CD4-positive, alpha-beta T cell treated with Interleukin-17A for 1 hour (primary cell): Measurements from ENCODE around the gene TRMT11.
"Not testable (repeated sequence)": the region's sequence is repeated elsewhere in the genome, so short reads cannot be mapped to it uniquely, and the experiment has no call there.

Experiments
- DNase-seq: peaks from one replicate; pipeline ENCODE4 v3.0.0-alpha.2; 2020

The TRMT11 gene

DNA sequence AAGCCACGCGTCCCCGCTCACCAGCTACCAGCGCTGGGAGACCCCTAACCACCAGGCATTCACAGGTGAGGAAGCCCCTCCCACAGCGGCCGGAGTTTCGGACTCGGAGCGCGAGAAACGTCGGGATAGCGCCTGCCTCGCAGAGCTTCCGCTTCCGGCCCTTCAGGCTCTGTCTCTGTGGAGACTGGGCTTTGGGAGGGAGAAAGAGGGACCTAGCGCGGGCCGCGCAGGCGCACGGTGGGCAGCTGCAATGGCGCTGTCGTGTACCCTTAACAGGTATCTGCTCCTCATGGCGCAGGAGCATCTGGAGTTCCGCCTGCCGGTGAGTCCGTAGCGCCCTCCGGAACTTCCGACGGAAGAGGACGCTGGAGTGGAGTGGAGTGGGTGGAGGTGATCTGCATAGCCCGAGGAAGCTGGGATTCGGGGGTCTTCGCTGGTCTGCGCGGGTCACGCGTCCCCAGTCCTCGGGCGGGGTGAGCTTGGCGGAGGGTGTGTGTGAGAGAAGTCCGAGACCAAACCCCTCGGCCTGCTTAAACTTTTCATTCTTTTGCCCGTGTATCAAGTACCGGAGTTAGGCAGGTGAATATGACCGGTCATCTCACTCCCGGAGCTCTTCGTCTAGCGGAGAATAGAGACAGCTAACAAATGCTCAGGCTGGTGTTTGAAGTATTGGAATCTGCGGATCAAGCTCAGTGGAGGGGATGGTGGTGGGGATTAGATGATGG lies at the start of gene TRMT11:
TSS of gene TRMT11 (plus strand) at position 240 of the 725 bp plus-strand sequence. CDS start at position 251, 11 bp downstream.
- peak; percentile 87 for DNase-seq

DNA sequence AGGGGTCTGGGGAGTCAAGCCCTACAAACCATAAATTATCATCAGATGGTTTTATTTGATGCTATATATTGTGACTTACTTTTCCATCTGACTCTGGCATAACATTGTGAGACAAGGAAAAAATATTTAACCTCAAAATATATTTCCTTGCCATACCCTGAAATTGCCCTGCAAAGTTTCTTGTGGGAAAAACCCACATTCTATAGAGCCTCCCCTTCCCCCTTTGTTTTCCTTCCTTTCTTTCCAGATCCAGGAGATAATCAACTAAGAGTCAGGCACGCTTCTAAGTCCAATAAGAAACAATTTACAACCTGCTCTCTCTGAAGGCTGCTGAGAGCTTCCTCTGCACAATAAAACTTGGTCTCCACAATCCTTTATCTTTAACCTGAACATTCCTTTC lies 47.3 kb upstream of the TRMT11 start:
- no peak for DNase-seq

DNA sequence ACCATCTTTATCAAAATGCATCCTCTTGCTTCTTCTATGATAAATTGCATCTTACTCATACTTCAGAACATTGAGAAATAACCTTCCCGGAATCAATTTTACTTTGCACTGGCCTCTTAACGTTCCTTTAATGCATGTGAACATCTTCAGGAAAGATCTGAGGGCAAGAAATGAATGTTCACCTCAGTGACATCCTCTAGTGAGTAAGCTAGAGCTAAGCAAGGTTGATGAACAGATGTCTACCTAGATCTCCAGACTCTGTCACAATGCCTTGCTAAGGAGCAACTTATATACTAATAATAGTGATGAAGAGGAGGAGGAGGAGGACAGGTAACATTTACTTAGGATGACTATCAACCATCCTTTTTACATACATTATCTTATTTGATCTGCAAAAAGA lies 46.5 kb upstream of the TRMT11 start:
- DNase-seq: no peak

DNA sequence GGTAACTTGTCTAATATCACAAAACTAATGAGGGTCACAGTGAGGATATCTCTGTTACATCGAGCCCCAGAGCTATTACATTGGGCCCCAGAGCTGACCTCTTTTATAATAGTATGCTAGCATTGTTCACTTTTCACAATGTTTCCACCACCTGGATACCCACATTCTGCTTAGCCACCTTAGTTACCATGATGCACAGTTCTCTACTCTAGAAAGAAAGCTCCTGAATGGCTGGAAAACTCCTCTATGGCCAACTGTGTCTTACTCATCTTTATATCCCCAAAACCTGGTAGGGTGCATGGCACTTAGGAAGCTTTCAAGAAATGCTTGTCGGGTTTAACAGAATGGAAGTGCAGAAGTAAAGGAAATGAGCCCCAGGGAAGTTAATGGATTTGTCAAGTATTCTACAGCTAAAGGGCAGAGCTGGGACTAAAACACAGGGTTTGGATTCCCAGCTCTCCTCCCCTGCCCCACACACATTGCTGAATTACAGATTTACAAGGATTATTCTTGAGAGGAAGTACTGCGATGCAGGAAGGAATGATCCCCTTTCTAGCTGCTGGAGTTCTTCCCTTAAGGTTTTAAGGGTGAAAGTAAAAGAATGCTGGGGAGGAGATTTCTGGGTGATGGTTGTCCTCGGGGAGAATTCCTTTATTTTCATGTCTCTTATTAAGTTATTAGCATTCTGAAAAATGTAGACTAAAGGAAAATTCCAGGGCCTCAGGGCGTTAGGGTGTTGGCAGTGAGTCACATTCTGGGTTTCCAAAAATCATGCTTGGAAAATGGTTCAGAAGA lies 45.9 kb upstream of the TRMT11 start:
- no peak for DNase-seq

GRCh38 chr6:125942672-125943527 lies 43.4 kb upstream of the TRMT11 start:
- DNase-seq: no peak

DNA sequence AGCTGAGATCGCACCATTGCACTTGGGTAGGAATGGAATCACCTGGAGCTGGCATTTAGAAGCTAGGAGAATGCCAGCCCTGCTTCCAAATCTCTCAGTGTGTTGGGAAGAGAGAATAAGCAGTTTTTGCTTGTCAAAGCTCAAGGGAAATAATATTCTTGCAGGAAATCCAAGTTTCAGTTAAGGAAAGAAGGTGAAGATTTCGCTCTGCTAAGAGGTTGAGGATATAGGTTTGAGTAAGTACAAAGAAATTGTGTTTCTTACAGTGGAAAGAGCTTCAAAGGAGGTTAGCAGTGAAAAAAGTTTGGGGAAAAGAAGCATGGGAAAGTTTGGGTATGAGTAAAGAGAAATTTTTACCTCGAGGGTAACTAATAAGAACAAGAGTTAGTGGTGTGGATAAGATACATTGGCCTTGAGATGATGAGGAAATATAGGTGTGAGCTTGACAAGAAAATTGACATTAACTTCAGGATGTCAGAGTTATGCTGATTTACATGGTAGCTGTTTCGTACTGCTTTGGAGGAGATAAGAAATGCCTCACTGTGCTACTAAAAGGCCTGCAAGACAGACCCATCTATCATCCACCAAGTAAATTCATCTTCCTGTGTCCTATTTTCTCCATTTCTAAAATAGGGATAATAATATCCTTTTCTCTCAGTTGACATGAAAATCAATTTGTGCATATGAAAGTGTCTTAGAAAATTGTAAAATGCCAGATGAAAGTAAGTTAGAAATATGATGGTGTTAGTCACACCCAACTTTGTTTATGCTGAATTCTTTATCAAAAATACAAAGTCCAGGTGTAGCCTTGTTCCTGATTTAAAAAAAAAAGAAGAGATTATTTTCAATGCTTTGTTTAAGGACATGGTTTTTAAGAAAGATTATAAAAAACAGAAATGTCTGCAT lies 42.6 kb upstream of the TRMT11 start:
- no peak for DNase-seq

DNA sequence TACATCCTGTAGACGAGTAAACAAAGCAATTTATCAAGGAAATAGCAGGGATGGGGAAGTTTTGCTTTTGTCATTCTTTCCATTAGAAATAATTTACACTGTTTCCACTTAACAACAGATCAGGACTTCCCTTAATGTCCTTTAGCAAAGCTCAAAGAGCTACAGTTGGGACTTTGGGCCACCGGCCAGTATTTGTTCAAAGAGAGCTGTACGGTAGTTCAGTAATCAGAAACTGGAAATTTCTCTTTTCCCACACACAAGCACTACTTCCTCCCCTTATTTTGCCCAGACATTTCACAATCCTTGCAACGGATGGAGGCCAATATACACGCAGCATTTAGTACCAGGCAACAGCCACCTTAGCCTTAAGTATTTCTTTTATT lies 41.9 kb upstream of the TRMT11 start:
- DNase-seq: no peak

DNA sequence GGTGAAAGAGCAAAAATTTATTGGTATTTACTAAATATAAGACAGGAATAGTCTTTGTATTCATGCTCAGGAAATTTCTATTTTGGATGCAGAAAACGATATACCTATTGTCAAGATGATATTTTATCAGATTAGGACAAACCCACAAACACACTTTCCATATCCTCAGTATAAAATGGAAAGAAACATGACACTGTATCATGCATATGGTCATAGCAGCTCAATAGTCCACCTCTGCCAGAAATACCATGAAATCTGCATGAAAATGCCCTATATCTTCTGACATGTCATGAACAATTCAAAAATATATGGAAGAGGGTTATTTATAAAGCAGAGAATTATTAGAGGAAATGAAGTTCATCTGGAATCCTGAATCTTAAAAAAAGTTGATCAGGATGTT lies 41.4 kb upstream of the TRMT11 start:
- DNase-seq: no peak

DNA sequence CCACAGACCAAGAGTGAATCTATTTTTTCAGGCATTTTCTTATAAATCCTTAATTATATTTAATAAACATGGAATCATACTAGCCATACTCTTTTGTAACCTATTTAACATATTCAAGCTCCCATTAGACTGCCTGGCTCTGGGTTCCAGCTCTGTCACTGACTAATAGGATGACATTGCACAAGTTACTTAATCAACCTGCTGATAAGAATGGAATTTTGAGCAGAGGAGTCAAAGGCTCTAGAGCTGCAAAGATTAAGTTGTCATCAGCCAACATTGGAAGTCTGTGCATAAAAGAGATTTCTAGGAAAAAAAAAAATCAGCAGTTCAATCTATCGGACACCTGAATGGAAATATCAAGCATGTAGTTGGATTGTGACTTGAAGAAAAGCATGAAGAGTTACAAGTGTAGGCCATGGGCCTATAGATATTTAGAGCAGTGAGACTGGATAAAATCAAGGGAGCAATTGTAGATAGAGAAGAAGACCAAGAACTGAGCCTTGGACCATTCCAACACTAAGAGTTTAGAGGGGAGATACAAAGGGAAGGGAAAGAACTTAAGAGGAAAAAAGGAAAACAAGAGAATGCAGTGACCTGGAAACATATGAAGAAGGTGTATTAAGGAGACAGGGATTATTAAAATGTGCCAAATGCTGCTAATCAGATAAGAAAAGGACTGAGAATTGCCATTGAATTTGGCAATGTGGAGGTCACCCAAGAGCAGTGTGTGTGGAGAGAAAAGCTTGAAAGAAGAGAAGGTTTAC lies 40.8 kb upstream of the TRMT11 start:
- no peak for DNase-seq

DNA sequence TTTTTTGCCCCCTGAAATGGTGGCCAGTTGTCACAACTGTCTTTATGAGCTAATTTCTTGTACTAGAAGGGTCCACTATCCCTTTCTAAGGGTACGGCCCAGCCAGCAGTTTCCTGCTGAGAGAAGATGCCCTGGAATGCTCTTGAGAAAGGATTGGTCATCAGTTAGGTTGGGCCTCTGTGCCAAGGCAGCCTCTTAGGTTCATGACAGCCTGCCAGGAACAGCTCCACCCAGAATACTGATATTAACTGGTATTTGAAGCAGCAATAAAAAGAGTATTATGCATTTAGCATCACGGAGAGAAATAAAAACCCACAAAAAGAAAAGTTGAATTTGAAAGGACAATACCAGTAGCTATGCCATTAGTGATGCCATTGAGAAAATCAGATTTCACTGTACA lies 38.7 kb upstream of the TRMT11 start:
- no peak for DNase-seq

DNA sequence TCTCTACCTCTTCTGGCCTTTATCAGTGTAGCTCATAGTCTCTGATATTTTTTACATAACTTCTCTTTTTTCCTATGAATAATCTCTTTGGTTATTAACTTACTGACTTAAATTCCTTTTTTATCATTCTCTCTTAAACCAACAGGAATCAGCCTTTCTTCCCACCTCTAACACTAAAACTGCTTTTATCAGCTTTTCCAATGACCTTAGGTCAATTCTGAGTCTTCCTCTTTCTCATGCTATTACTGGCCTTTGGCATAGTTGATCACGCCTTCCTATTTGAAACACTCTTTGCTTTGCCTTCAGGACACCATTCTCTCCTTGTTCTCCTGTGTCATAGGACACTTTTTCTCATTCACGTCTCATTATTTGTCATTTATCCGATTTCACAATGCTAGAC lies 37.9 kb upstream of the TRMT11 start:
- no peak for DNase-seq

DNA sequence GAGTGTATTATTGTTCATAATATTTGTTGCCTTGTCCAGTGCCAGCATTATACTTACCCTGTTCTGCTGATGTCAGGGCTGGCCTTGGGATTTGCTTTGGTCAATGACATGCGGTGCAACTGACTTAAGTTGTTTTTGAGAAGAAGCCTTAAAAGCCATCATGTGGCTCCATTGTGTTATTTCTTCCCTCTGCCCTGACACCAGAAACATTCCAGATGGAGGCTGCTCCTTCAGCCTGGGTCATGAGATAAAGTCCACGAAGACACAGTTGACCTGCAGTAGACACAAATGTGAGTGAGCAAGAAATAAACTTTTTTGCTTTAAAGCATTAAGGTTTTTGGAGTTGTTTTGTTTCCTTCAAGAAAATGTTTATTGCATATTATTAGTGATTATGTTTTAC lies 37.3 kb upstream of the TRMT11 start:
- no peak for DNase-seq

DNA sequence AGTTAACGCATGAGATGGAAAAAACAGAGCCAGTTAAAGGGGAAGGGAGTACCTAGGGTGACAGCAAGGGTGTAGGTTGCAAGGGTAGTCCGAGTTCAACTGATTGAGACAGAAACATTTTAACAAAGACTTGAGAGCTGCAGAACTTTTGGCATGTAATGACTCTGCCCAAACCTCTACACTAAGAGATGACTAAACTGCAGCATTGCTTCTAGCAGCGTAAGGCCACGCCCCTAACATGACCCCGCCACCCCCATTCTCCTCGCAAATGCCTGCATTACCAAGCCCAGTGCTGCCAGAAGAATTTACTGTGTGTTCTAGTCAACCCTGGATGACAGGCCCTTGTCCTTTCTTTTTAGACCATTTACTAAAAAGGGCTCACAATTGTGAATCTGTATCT lies 36.0 kb upstream of the TRMT11 start:
- no peak for DNase-seq

- not testable (repeated sequence) for DNase-seq
Measured at GRCh38 chr6:125950716-125951115, 35.6 kb upstream of the TRMT11 start.

DNA sequence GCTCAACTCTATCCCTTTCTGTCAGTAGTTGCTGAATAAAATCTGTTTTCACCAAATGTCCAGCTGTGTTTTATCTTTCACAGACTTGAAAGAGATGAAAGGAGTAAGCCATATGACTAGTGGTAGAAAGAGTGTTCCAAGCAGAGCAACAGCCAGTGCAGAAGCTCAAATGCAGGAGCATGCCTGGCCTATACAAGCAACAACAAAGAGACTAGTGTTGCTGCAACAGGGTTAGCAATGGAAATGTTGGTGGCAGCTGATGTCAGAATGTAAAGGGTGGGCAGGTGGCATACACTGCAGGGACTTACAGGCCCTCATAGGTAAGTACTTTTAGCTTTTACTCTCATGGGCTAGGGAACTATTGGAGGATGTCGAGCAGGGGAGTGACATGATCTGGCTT lies 35.0 kb upstream of the TRMT11 start:
- no peak for DNase-seq

GRCh38 chr6:125952764-125953501 lies 33.4 kb upstream of the TRMT11 start:
- no peak for DNase-seq

- no peak for DNase-seq
Measured at GRCh38 chr6:125953502-125953875, 32.9 kb upstream of the TRMT11 start.

- no peak for DNase-seq
Measured at GRCh38 chr6:125954735-125955339, 31.5 kb upstream of the TRMT11 start.

DNA sequence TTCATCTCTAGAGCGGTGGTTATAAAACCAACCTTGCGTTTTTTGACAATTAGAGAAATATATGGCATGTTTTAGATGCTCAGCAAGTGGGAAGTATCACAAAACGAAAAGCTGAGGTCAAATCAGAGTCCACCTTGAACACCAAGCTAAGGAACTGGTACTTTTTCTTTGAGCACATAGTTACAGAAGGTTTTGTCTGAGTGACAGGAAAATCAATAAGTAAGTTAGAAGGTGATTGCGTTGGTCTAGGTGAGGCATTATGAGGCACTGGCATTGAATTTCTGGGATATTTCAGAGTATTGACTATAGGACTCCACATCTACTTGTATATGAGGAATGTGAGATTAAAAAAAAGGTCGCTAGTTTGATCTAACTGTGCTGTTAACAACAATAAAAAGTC lies 30.4 kb upstream of the TRMT11 start:
- no peak for DNase-seq
